WTC11 (cell line): ENCODE measurements around the gene CCDC43. TPM values are rescaled to one million over a fixed set of nuclear protein-coding genes. Genes with fewer than 3 reads are reported as not detected.
"Not testable (repeated sequence)": the region's sequence is repeated elsewhere in the genome, so short reads cannot be mapped to it uniquely, and the experiment has no call there.

Experiments
- ATAC-seq: fragments of 200-7000 bp; cut with Tn5 transposase; 2 replicates; pipeline ENCODE4 v1.10.0; 2021; ENCODE audit warnings: mild to moderate bottlenecking, moderate library complexity
- CTCF ChIA-PET: fragments of 300-600 bp; sonication (Branson Sonifier 250); formaldehyde crosslinking; loops from one replicate; lab custom pipeline; 2021; ENCODE audit warnings: antibody characterized with exemption; lab: Charles Lee
- POLR2A ChIA-PET: fragments of 350-600 bp; sonication (Branson Sonifier 250); formaldehyde crosslinking; loops from one replicate; lab custom pipeline; 2021; ENCODE audit warnings: antibody characterized with exemption; lab: Charles Lee
- DNase-seq: peaks from one replicate; pipeline ENCODE4 v3.0.0; 2021; ENCODE audit warnings: low spot score
- H3K27ac Mint-ChIP-seq: 2 replicates; pipeline ENCODE4 v1.8.0; 2021; ENCODE audit warnings: mixed read lengths
- H3K27me3 Mint-ChIP-seq: 2 replicates; pipeline ENCODE4 v1.8.0; 2021; ENCODE audit warnings: low read depth, mild to moderate bottlenecking, moderate library complexity, mixed read lengths
- H3K36me3 Mint-ChIP-seq: 2 replicates; pipeline ENCODE4 v1.8.0; 2021; ENCODE audit warnings: mixed read lengths
- H3K4me1 Mint-ChIP-seq: 2 replicates; pipeline ENCODE4 v1.8.0; 2022; ENCODE audit warnings: mixed read lengths
- H3K4me3 Mint-ChIP-seq: 2 replicates; pipeline ENCODE4 v1.8.0; 2021; ENCODE audit warnings: mild to moderate bottlenecking, moderate library complexity, mixed read lengths
- H3K9me3 Mint-ChIP-seq: 2 replicates; pipeline ENCODE4 v1.8.0; 2021; ENCODE audit warnings: mixed read lengths
- ETV6 ChIP-seq: sonication (generic); formaldehyde crosslinking; IDR thresholded peaks from 2 replicates; pipeline ENCODE4 v1.8.1; 2022; ENCODE audit warnings: mild to moderate bottlenecking, missing genetic modification reagents
- GRHL2 ChIP-seq: fragments of 250-450 bp; sonication (Bioruptor Pico); IDR thresholded peaks from 2 replicates; pipeline ENCODE4 v1.8.0; 2022; ENCODE audit warnings: mild to moderate bottlenecking, moderate library complexity; ENCODE audit not compliant: insufficient replicate concordance, severe bottlenecking
- KAT7 ChIP-seq: sonication (generic); formaldehyde crosslinking; IDR thresholded peaks from 2 replicates; pipeline ENCODE4 v1.8.1; 2023; ENCODE audit warnings: missing genetic modification reagents, mild to moderate bottlenecking, borderline replicate concordance
- RELA ChIP-seq: sonication (generic); formaldehyde crosslinking; IDR thresholded peaks from 2 replicates; pipeline ENCODE4 v1.8.1; 2022; ENCODE audit warnings: missing genetic modification reagents, mild to moderate bottlenecking, borderline replicate concordance
- TEAD1 ChIP-seq: sonication (generic); formaldehyde crosslinking; IDR thresholded peaks from 2 replicates; pipeline ENCODE4 v1.8.0; 2022; ENCODE audit warnings: mild to moderate bottlenecking, missing genetic modification reagents
- USF2 ChIP-seq: sonication (generic); formaldehyde crosslinking; IDR thresholded peaks from 2 replicates; pipeline ENCODE4 v1.8.1; 2023; ENCODE audit warnings: mild to moderate bottlenecking, missing genetic modification reagents, moderate library complexity
- ZNF281 ChIP-seq: sonication (generic); formaldehyde crosslinking; IDR thresholded peaks from 2 replicates; pipeline ENCODE4 v1.8.0; 2023; ENCODE audit warnings: mild to moderate bottlenecking, missing genetic modification reagents
- total RNA-seq: library from RNA; stranded (reverse); gene quantifications from 3 replicates; pipeline ENCODE4 v1.2.3, GENCODE V29; 2021
- TF ChIP-seq, protein P1 (sequence below): fragments of 250-450 bp; sonication (Bioruptor Pico); conservative IDR thresholded peaks from 2 replicates; pipeline ENCODE4 v1.9.0; 2021; ENCODE audit warnings: mild to moderate bottlenecking
- TF ChIP-seq, protein P2 (sequence below): sonication (generic); formaldehyde crosslinking; IDR thresholded peaks from 2 replicates; pipeline ENCODE4 v1.8.1; 2023; ENCODE audit warnings: mild to moderate bottlenecking, moderate library complexity, missing genetic modification reagents
- TF ChIP-seq, protein P3 (sequence below): fragments of 250-450 bp; sonication (Bioruptor Pico); IDR thresholded peaks from 2 replicates; pipeline ENCODE4 v1.9.0; 2021; ENCODE audit warnings: mild to moderate bottlenecking, borderline replicate concordance

Gene CCDC43
- total RNA-seq, 1 experiment from 2014 or later, result 37.9 TPM

GRCh38 chr17:44693609-44694008, 4.0 kb upstream of the CCDC43 start:
- Mint-ChIP-seq H3K27me3 (no peaks in the 10 kb centered on the region), H3K27ac (no peak overlapping the region), H3K4me3 (no peak overlapping the region), H3K9me3 (no peaks in the 10 kb centered on the region), H3K4me1 (peaks cover 14% of the 10 kb centered on the region), H3K36me3 (no peaks in the 10 kb centered on the region)
- ATAC-seq (no peak), DNase-seq (no peak)
- ChIA-PET POLR2A (no interaction called here), CTCF (no interaction called here)
- no peak for TF ChIP-seq KAT7
- TF ChIP-seq, protein P1, sequence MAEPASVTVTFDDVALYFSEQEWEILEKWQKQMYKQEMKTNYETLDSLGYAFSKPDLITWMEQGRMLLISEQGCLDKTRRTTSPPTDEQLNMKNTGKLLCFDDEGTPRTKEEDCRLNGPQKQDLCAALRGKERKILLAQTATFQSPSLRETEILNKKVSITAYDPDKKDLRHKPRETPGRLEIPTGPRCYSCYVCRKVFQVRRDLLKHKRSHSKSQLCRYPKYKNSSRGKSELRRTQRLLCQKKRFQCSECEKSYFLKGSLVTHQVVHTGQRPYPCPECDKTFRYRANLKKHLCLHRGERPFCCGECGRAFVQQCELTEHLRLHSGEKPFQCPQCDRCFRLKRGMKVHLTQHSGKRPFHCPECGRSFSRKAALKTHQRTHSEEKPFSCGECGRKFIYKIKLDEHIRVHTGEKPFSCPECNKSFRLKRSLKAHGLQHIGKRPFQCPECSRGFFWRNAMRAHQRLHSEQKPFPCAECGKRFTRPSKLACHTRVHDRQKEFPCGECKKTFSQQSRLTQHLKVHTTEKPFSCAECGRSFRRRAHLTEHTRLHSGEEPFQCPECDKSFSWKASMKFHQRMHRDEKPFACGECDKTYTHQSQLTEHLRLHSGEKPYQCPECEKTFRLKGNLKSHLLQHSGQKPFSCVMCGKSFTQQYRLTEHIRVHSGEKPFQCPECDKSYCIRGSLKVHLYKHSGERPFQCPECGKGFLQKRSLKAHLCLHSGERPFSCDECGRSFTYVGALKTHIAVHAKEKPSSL, result no peak
- TF ChIP-seq, protein P2, sequence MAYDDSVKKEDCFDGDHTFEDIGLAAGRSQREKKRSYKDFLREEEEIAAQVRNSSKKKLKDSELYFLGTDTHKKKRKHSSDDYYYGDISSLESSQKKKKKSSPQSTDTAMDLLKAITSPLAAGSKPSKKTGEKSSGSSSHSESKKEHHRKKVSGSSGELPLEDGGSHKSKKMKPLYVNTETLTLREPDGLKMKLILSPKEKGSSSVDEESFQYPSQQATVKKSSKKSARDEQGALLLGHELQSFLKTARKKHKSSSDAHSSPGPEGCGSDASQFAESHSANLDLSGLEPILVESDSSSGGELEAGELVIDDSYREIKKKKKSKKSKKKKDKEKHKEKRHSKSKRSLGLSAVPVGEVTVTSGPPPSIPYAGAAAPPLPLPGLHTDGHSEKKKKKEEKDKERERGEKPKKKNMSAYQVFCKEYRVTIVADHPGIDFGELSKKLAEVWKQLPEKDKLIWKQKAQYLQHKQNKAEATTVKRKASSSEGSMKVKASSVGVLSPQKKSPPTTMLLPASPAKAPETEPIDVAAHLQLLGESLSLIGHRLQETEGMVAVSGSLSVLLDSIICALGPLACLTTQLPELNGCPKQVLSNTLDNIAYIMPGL, result no peak
- no peak for TF ChIP-seq USF2 (CRISPR knock-in tag)
- TF ChIP-seq TEAD1 (CRISPR knock-in tag), result no peak
- no peak for TF ChIP-seq GRHL2
- TF ChIP-seq RELA (CRISPR knock-in tag), result no peak
- TF ChIP-seq ZNF281, result no peak
- TF ChIP-seq, protein P3, sequence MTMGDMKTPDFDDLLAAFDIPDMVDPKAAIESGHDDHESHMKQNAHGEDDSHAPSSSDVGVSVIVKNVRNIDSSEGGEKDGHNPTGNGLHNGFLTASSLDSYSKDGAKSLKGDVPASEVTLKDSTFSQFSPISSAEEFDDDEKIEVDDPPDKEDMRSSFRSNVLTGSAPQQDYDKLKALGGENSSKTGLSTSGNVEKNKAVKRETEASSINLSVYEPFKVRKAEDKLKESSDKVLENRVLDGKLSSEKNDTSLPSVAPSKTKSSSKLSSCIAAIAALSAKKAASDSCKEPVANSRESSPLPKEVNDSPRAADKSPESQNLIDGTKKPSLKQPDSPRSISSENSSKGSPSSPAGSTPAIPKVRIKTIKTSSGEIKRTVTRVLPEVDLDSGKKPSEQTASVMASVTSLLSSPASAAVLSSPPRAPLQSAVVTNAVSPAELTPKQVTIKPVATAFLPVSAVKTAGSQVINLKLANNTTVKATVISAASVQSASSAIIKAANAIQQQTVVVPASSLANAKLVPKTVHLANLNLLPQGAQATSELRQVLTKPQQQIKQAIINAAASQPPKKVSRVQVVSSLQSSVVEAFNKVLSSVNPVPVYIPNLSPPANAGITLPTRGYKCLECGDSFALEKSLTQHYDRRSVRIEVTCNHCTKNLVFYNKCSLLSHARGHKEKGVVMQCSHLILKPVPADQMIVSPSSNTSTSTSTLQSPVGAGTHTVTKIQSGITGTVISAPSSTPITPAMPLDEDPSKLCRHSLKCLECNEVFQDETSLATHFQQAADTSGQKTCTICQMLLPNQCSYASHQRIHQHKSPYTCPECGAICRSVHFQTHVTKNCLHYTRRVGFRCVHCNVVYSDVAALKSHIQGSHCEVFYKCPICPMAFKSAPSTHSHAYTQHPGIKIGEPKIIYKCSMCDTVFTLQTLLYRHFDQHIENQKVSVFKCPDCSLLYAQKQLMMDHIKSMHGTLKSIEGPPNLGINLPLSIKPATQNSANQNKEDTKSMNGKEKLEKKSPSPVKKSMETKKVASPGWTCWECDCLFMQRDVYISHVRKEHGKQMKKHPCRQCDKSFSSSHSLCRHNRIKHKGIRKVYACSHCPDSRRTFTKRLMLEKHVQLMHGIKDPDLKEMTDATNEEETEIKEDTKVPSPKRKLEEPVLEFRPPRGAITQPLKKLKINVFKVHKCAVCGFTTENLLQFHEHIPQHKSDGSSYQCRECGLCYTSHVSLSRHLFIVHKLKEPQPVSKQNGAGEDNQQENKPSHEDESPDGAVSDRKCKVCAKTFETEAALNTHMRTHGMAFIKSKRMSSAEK (CRISPR knock-in tag), result no peak
- no peak for TF ChIP-seq ETV6 (CRISPR knock-in tag)

GRCh38 chr17:44690746-44691306, 1.2 kb upstream of the CCDC43 start:
- H3K27me3 Mint-ChIP-seq, DNase-seq, H3K36me3 Mint-ChIP-seq, H3K9me3 Mint-ChIP-seq, ATAC-seq: not testable (repeated sequence)
- Mint-ChIP-seq H3K4me3 (peak overlapping the region; percentile 96), H3K27ac (peak overlapping the region; percentile 25; the same call in 1 of the 2 replicates), H3K4me1 (peaks cover 16% of the 10 kb centered on the region)
- ChIA-PET POLR2A (interaction anchor here (0.6 kb wide), 1 partner anchor 12 kb away, joined by 4 read pairs; no protein-coding TSS in a partner anchor), CTCF (interaction anchor here (0.6 to 2.2 kb wide), 7 partner anchors 9 to 336 kb away, joined by 3 to 14 read pairs (median 5); partner anchors contain the start of gene DBF4B)
